Measurements from ENCODE around the gene VLDLR.
"Not testable (repeated sequence)": the region's sequence is repeated elsewhere in the genome, so short reads cannot be mapped to it uniquely, and the experiment has no call there.

Gene VLDLR

DNA sequence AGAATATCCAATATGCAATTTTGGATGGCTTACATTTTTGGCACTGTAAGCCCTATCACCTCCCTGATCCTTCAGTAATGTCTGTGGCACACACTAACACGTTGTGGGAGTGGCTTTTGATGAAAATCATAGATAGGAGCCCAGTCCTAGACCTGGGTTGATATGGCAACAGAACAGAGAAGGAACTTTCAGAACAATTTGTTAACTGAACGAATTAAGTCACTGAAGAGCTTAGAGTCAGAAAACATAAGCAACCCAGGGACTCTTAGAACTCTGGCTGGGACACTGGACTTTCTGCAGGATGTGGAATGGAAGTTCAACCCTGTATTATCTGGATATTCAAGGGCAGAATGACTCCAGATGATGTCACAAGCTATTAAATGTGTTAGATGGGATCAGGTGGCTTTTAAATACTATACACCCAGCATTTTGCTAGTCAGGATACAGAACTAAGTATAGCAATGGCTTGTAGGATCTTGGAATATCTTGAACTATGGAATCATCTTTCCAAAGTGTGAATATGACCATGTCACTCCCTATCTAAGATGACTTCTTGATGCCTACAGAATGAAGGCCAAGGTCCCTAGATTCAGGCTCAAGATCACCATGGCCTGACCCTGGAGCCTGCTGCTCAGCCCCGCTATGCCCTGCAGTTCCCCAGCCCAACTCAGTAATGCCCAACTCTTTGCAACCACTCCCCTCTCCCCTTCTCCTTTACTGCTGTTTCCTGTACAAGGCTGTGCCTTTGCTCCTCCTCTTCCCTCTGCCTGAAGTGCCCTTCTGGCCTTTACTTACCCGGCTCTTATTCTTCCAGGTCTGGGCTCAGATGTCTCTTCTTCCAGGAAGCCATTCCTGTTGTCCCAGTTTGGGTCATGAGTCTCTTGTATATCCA, 42.8 kb downstream of the VLDLR start:
- no peak for FAIRE-seq

DNA sequence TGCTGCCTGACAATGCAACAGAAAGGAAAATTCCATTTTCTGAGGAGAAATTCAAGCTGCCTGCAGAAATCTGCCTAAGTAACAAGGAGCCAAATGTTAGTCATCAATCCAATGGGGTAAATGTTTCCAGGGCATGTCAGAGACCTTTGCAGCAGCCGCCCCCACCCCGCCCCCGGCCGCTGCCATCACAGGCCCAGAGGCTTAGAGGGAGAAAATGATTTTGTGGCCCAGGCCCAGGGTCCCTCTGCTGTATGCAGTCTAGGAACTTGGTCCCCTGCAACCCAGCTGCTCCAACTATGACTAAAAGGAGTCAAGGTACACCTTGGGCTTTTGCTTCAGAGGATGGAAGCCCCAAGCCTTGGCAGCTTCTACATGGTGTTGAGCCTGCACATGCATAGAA, 45.0 kb downstream of the VLDLR start:
- no peak for FAIRE-seq

DNA sequence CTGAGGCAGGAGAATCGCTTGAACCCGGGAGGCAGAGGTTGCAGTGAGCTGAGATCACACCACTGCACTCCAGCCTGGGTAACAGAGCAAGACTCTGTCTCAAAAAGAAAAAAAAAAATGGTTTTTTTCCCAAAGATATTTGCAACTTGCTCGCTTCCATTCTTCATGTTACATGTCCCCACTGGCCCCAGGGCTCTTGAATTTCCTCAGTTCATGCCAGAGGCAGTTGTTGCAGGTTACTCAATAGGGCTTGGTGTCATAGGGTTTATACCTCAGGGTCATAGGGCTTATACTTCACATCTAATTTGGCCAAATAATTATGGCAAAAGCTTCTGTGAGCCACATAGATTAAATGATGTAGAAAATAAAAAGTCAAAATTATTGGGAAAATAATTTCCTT, 51.6 kb downstream of the VLDLR start:
- no peak for FAIRE-seq

DNA sequence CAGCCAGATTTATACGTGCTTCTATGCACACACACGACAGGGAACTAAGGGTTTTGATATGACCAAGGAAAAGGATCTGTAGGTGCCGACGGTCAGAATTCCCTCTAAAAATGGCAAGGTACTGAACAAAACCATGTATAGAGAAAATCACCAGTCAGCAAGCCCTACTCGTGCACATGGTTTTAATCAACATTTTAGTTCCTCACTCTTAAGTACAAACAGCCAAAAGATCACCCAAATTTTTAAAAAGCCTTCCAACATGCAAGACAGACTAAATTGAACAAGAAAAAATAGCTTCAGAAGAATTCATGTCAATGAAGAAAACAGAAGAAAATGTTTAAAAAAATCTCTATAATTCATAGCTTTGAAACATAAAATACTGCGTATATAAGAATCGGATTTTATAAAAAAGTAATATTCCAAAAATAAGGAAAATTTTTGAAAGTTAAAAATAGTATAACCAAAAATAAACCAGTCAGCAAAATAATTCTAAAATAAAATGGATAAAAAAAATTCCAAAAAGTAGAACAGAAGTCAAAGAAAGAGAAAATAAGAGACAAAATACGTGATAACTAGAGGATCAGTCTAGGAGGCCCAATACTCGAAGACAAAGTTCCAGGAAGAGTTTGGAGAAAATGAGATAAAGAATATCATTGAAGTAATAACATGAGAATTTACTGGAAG, 52.7 kb downstream of the VLDLR start:
- no peak for FAIRE-seq

DNA sequence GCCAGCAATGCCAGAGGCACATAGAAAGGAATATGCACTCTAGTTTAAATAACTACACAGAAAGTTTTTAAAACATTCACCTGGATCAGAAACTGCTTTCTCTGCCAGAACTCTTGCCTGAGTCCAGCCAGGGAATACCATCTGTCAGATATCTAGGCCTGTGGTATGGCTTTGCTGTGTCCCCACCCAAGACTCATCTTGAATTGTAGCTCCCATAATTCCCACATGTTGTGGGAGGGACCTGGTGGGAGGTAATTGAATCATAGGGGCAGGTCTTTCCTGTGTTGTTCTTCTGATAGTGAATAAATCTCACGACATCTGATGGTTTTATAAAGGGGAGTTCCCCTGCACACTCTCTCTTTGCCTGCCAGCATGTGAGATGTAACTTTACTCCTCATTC, 54.2 kb downstream of the VLDLR start:
- no peak for FAIRE-seq

DNA sequence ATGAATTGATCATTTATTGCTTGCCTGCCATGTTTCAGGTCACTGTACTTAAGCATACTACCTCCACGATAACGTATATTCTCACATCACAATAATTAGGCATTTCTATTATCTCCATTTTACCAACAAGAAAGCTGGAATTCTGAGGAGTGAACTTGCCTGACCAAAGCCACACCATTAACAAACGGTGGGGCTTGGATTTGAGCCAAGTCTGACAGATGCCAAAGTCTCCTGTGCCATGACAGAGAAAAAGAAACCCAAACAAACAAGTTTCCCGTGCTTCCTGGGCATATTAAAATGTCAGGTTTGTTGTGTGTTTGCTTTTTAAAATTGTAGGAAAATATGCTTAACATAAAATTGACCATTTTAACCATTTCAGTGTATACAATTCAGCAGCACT, 54.9 kb downstream of the VLDLR start:
- no peak for FAIRE-seq

DNA sequence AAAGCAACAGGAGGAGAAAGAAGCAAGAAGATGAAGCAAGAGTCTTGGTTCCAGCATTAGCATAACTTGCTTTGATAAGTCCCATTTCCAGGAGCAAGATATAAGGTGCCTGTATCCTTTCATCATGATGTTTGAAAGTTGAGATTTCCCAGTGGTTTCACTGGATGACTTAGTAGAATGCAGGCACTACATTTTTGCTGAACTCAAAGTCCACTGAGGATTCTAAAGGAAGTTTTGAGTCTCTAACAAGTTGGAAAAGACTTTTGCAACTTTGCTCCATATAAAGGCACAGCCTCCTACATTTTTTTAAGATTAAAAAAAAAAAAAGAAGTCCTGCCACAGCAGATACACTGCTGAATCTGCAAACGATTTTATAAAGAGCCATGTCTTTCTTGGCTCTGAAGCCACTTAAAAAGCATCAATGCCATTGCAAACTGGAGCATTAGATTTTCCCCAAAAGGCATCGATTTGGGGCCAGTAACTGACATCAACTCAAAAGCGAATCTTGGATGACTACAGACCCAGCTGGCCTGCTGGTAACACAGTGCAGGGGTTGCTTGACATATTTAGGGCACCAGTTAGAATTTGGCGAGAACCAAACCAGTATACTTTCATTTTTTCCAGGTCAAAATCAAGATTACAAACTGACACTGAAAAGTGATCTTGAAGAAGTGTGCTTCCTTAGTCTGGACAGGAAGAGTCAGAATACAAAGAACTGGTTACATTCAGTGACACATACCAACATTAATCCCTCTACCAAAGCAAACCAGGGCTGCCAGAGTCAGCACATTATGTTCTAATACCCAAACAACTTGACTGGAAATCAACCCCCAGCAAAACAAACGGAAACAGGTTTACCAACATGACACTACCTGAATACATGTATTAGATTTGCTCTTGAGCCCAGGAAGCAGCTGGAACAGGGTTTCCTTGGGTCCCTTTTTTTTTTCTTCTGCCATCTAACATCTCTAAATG, 56.6 kb downstream of the VLDLR start:
- peak; percentile 30 for FAIRE-seq

DNA sequence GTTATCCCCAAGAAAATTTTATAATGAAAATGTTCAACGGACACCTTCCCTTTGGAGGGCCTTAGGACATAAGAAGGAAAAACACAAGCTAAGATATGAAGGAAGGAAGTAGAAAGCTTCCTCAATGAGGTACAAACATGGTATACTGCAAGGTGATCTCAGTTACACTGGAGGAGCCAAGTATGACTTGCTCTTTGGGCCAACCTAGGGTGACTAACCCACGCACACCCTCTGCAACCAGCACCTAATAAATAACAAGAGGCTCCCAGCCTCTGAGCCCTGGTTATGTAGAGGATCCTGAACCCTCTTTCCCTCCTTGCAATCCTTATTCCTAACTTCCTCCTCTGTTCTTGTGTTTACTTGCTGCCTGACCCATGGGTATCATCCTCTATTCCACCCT, 57.4 kb downstream of the VLDLR start:
- no peak for FAIRE-seq

DNA sequence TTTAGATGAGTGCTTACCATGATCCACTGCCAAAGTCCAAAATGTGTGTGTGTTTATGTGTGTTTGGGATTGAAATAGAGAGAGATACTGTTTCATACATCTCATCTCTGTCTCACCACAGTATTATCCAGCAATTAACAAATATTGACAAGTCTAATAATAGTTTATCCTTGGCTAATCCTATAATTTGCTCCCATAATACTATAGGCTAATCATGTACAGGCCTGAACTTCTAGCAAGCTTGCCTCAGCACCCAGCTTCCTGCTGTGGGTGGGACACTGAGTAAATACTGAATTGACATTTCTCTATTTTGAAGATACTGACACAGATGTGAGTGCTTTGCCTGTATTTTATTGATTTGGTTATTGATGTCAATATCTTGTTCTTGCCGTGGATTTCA, 60.4 kb downstream of the VLDLR start:
- FAIRE-seq, result no peak

DNA sequence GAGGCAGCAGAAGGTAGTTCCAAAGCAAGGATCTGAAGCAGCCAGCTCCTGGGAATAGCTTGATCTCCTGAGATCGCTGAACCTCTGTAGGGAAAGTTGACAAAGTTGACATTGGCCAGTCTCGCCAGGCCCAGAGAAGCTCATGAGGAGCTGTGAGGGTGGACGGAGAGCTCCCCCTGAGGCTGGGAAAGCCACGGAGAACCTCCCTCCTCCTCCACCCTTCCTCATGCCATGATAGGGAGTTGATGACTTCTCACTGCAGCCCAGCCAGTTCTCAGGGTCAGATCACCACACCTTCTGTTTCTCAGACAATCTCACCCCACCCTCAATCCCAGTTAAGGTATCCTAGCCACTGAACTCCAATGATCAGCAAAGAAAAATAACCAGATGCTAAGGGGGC, 65.3 kb downstream of the VLDLR start:
- no peak for FAIRE-seq

DNA sequence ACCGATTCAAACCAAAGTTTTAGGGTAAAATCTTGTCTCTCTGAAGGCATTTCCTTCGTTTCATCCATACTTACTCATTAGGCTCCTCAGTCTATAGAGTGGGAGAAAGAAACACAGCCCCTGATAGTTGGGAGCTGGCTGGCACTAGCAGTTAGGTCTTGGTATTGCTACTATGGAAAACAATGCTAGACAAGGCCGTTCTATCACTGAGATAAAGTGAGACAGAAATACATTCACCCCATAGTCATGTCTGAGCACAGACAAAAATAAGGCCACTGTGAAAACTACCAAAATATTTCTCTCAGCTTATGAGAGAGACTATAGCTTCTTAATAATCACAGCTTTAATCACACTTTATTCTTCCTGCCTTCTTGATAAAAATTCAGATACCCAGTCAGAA, 67.0 kb downstream of the VLDLR start:
- FAIRE-seq, result no peak

DNA sequence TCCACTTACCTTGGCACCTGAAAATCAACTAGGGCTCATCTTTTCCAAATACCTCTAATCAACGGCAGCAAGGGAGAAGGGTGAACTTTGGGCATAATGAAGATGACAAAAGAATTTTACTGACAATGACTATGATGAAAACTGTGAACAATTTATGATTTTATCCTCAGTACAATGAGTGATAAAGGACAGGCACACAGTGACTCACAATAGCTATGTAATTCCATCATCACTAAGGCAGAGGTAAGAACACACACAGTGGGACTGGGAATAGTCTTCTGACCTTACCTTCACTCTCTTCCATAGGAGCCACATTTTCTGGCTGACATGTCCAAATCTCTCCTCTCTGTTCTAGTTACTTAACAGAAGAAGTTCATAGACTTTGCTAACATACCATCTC, 69.6 kb downstream of the VLDLR start:
- FAIRE-seq, result no peak

DNA sequence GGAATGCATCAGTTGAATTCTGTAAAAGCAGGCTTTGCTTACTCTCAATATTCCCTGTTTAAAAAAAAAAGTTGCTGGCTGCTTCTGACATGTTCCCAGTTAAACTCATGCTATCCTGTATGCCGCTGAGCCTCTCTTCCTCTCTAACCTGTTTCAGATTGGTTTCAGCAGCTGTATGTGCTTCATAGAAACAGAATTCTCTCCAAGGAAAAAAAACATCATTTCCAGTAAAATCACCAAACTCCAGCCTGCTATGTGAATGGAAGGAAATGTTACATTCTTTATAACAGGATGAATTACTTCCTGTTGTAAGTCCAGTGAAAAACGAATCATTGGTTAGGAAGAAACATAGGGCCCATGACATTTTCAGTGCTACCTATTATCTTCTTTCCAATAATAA, 70.0 kb downstream of the VLDLR start:
- FAIRE-seq, result no peak

DNA sequence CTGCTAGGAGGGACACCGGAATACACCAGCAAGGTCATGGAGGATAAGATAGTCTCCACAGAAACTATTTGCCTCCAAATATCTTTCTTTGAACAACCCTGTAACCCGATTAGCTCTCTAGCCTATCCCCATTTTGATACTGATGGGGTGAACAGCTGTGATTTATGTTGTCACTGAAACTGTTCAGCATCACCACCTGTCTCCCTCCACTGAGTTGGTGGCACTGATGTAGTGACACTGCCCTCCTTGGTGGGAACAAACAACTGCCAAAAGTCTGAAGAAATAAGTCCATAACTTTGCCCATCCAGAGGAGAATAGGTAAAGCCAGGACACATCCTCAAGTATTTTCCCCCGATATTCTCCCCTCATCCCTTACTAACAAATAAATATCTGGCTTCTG, 71.5 kb downstream of the VLDLR start:
- no peak for FAIRE-seq

DNA sequence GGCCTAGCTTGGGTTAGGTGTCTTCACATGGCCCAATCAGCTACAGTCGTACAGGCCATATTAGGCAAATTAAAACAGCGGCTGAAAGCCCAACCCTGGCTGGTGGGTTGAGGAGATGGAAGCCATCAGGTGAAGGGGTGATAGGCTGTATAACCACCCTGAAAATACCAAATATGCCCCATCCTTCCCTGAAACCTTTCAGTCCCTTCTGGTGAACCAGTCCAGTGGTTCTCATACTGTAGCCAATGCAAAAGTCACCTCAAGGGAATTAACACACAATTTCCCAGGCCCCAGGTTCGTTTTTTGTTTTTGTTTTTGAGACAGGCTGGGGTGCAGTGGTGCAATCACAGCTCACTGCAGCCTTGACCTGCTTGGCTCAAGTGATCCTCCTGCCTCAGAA, 75.9 kb downstream of the VLDLR start:
- FAIRE-seq, result no peak

DNA sequence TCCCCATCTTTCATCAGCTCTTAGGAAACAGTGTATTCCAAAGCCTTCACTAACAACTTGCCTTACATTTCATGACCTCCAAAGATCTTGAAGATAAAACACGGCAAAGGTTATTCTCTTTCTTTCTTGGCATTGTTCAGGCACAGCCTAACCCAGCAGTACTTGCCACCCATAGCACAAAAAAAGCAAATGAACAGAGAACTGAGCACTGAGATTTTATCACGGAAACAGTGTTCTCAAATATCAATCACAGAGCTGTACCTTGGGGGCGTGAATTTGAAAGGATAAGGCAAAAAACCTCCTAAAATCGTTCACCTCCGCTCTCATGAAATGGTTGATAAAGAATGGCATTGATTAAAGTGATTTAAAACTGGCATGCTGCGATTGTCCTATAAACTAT, 78.8 kb downstream of the VLDLR start:
- no peak for FAIRE-seq

DNA sequence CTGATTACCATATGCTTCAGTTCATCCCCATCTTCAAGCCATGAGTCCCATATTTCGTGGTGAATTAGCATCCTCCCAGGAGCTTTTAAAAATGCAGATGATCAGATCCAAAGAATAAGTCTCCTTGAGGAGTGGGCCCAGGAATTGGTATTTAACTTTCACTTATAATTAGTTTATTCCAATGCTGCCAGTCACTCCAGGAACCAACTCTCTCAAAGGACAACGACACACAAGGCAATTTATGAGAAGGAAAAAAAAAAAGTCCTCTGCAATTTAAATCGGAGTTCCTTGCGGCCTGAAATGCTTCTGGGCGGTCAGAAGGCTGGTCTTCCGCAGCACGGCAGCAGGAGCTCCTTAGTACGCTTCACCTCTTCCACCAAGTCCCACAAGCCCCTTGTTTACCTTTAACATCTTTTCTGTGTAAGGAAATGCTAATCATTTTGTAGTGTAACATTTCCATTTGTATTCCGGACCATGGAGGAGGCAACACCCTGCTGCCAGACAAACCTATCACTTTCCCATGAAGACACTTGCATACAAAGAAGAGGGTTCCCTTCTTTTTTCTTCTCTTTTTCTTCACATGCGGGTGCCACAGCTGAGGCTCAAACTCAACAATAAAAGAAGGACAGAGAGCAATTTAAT, 79.4 kb downstream of the VLDLR start:
- FAIRE-seq, result no peak

DNA sequence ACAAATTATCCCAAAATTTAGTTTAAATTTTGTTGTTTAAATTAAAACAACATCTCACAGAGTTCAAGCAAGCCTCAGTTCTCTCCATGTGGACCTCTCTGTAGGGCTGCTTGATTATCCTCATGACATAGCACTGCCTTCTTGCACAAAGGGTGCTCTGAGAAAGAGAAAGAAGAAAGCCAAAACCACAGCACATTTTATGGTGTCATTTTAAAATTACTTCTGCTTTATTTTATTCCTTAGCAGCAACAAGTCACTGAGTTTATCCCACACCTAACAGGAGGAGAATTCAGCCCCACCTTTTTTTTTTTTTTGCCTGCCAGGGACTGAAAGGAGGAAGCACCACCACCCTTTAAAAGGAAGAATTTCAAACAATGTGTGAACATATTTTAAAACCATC, 82.9 kb downstream of the VLDLR start:
- FAIRE-seq, result no peak

DNA sequence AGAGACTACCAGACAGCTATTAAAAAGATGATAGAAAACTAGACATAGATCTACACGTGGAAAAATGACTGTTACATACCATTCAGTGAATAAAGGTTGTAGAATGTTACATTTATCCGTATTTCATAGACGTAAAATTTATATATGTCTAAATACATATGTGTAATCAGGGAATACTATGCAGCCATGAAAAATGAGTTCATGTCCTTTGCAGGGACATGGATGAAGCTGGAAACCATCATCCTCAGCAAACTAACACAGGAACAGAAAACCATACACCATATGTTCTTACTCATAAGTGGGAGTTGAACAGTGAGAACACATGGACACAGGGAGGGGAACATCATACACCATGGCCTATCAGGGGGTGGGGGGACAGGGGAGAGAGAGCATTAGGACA, 85.7 kb downstream of the VLDLR start:
- FAIRE-seq, result not testable (repeated sequence)

Data from islet of Langerhans (tissue), 1 donor.